SU-DHL-6 (cell line): Measurements from ENCODE around the gene UPF3A.

Experiments
- H2AFZ ChIP-seq: fragments of 200-600 bp; sonication (generic); 2 replicates; pipeline ENCODE4 v1.6.1; 2014; ENCODE audit warnings: low read depth, mild to moderate bottlenecking, moderate library complexity, mixed read lengths, antibody characterized with exemption, low read length; ENCODE audit not compliant: severe bottlenecking
- H3F3A ChIP-seq: fragments of 200-600 bp; shearing (Covaris generic); 2 replicates; pipeline ENCODE4 v1.6.0; 2016; ENCODE audit warnings: antibody characterized with exemption, mild to moderate bottlenecking; ENCODE audit not compliant: insufficient read depth
- H3K27ac ChIP-seq: fragments of 200-600 bp; sonication (generic); 2 replicates; pipeline ENCODE4 v1.5.1; 2016; ENCODE audit warnings: low read depth, mild to moderate bottlenecking, low read length, moderate library complexity, mixed read lengths
- H3K27me3 ChIP-seq: fragments of 200-600 bp; sonication (generic), shearing (Covaris generic); 2 replicates; pipeline ENCODE4 v1.6.0; 2014; ENCODE audit warnings: mild to moderate bottlenecking, low read length
- H3K36me3 ChIP-seq: fragments of 200-600 bp; sonication (generic); 2 replicates; pipeline ENCODE4 v1.6.1; 2014; ENCODE audit warnings: mild to moderate bottlenecking, low read length, mixed read lengths
- H3K4me2 ChIP-seq: fragments of 300-600, 200-600 bp; shearing (Covaris generic), sonication (generic); 2 replicates; pipeline ENCODE4 v1.6.0; 2014; ENCODE audit warnings: low read length, low read depth, mild to moderate bottlenecking; ENCODE audit not compliant: poor library complexity, severe bottlenecking
- H3K4me3 ChIP-seq: fragments of 200-600 bp; sonication (generic); 2 replicates; pipeline ENCODE4 v1.5.1; 2014; ENCODE audit warnings: antibody characterized with exemption, low read length, mild to moderate bottlenecking, mixed read lengths; ENCODE audit not compliant: insufficient read depth, poor library complexity, severe bottlenecking
- H3K79me2 ChIP-seq: fragments of 200-600 bp; sonication (generic); 2 replicates; pipeline ENCODE4 v1.6.1; 2014; ENCODE audit warnings: mild to moderate bottlenecking, low read length, moderate library complexity; ENCODE audit not compliant: insufficient read depth
- H3K9ac ChIP-seq: fragments of 200-600 bp; sonication (generic); 2 replicates; pipeline ENCODE4 v1.7.0; 2014; ENCODE audit warnings: mild to moderate bottlenecking, low read length
- H3K9me2 ChIP-seq: fragments of 200-600 bp; sonication (generic); replicated peaks from 2 replicates; pipeline ENCODE4 v1.6.1; 2014; ENCODE audit warnings: low read length; ENCODE audit not compliant: insufficient read depth
- H3K9me3 ChIP-seq: fragments of 200-600 bp; sonication (generic); 2 replicates; pipeline ENCODE4 v1.6.1; 2014; ENCODE audit warnings: low read length, mixed read lengths; ENCODE audit not compliant: insufficient read depth
- H4K20me1 ChIP-seq: fragments of 200-600 bp; sonication (generic); 2 replicates; pipeline ENCODE4 v1.6.1; 2014; ENCODE audit warnings: low read depth, mild to moderate bottlenecking, antibody characterized with exemption, low read length, moderate library complexity, mixed read lengths
- CTCF ChIP-seq: fragments of 200-600 bp; sonication (generic); IDR thresholded peaks from one replicate; pipeline ENCODE4 v1.5.1; 2017; ENCODE audit warnings: antibody characterized with exemption, mild to moderate bottlenecking, low read length, moderate library complexity; ENCODE audit not compliant: insufficient read depth, poor library complexity, severe bottlenecking
- EZH2phosphoT487 ChIP-seq: fragments of 200-600 bp; sonication (generic), shearing (Covaris generic); conservative IDR thresholded peaks from 2 replicates; pipeline ENCODE4 v1.6.1; 2018; ENCODE audit warnings: mild to moderate bottlenecking, antibody characterized with exemption, low read length, moderate library complexity, mixed read lengths

Gene UPF3A

GRCh38 chr13:114266241-114266640 lies 15.2 kb upstream of the UPF3A start:
- H2AFZ ChIP-seq: no peak overlapping the region
- TF ChIP-seq EZH2phosphoT487 (no peak), CTCF (no peak)
- H3K4me2 ChIP-seq: no peak overlapping the region
- H3K36me3 ChIP-seq: peaks cover 32% of the 10 kb centered on the region
- no peak overlapping the region for H3K27ac ChIP-seq
- H3K4me3 ChIP-seq: no peak overlapping the region
- H4K20me1 ChIP-seq: no peaks in the 10 kb centered on the region
- no peaks in the 10 kb centered on the region for H3F3A ChIP-seq
- no peaks in the 10 kb centered on the region for H3K9me2 ChIP-seq
- no peaks in the 10 kb centered on the region for H3K79me2 ChIP-seq
- H3K27me3 ChIP-seq: no peaks in the 10 kb centered on the region
- H3K9me3 ChIP-seq: no peaks in the 10 kb centered on the region
- H3K9ac ChIP-seq: no peak overlapping the region

GRCh38 chr13:114268344-114269280 lies 12.8 kb upstream of the UPF3A start:
- TF ChIP-seq EZH2phosphoT487 (no peak), CTCF (no peak)
- H3K27me3 ChIP-seq: no peaks in the 10 kb centered on the region
- H3K9me3 ChIP-seq: no peaks in the 10 kb centered on the region
- H3F3A ChIP-seq: no peaks in the 10 kb centered on the region
- no peak overlapping the region for H3K27ac ChIP-seq
- no peak overlapping the region for H2AFZ ChIP-seq
- H3K4me3 ChIP-seq: no peak overlapping the region
- peaks cover 25% of the 10 kb centered on the region for H3K36me3 ChIP-seq
- no peak overlapping the region for H3K9ac ChIP-seq
- no peaks in the 10 kb centered on the region for H4K20me1 ChIP-seq
- no peaks in the 10 kb centered on the region for H3K79me2 ChIP-seq
- H3K4me2 ChIP-seq: no peak overlapping the region
- no peaks in the 10 kb centered on the region for H3K9me2 ChIP-seq

- H3F3A ChIP-seq: no peaks in the 10 kb centered on the region
- H3K4me2 ChIP-seq: no peak overlapping the region
- H2AFZ ChIP-seq: no peak overlapping the region
- no peaks in the 10 kb centered on the region for H4K20me1 ChIP-seq
- H3K9ac ChIP-seq: no peak overlapping the region
- no peaks in the 10 kb centered on the region for H3K79me2 ChIP-seq
- H3K27ac ChIP-seq: no peak overlapping the region
- H3K36me3 ChIP-seq: peaks cover 21% of the 10 kb centered on the region; the same call in 1 of the 2 replicates
- H3K9me2 ChIP-seq: no peaks in the 10 kb centered on the region
- TF ChIP-seq CTCF (no peak), EZH2phosphoT487 (no peak)
- no peaks in the 10 kb centered on the region for H3K27me3 ChIP-seq
- no peaks in the 10 kb centered on the region for H3K9me3 ChIP-seq
- H3K4me3 ChIP-seq: no peak overlapping the region
These were observed 12.1 kb upstream of the UPF3A start for GRCh38 chr13:114269281-114269770.
